IMR-90 (cell line): ENCODE data around the gene NGFR. TPM values are rescaled to one million over a fixed set of nuclear protein-coding genes. Genes with fewer than 3 reads are reported as not detected.

Experiments used
- ATAC-seq: fragments of 200-7000 bp; cut with Tn5 transposase; 2 replicates; pipeline ENCODE4 v1.9.1; 2020; ENCODE audit warnings: low read depth, mild to moderate bottlenecking, moderate library complexity
- BruUV-seq: library from RNA; stranded (reverse); fragments of 400-500 nt; replicated peaks from 2 replicates; lab custom pipeline; 2021; lab: Mats Ljungman, UMichigan
- CTCF ChIA-PET: fragments of 300-600 bp; formaldehyde crosslinking; extraction: SDS; loops from one replicate; lab custom pipeline; 2021; ENCODE audit warnings: antibody characterized with exemption; lab: Yijun Ruan, JAX
- POLR2A ChIA-PET: fragments of 300-600 bp; sonication (Branson Sonifier 250); formaldehyde crosslinking; loops from one replicate; lab custom pipeline; 2022; ENCODE audit warnings: antibody characterized with exemption; ENCODE audit not compliant: unreplicated experiment; lab: Charles Lee
- DNase-seq: peaks from one replicate; pipeline ENCODE4 v3.0.0; 2013
- H2AFZ ChIP-seq: replicated peaks from 2 replicates; pipeline ENCODE3; 2013; ENCODE audit warnings: low read length, mild to moderate bottlenecking; ENCODE audit not compliant: poor library complexity
- H2AK5ac ChIP-seq: 2 replicates; pipeline ENCODE4 v1.6.1; 2013; ENCODE audit warnings: low read depth, low read length, inconsistent platforms
- H2AK9ac ChIP-seq: replicated peaks from 2 replicates; pipeline ENCODE3; 2013; ENCODE audit warnings: mild to moderate bottlenecking, low read depth, low read length, moderate library complexity; ENCODE audit not compliant: poor library complexity
- H2BK120ac ChIP-seq: 2 replicates; pipeline ENCODE4 v1.6.1; 2013; ENCODE audit warnings: low read depth, low read length, inconsistent platforms
- H2BK15ac ChIP-seq: 3 replicates; pipeline ENCODE4 v1.6.1; 2013; ENCODE audit warnings: low read depth, low read length, inconsistent platforms
- H2BK20ac ChIP-seq: 2 replicates; pipeline ENCODE4 v1.6.1; 2013; ENCODE audit warnings: low read depth, mild to moderate bottlenecking, inconsistent platforms, low read length, moderate library complexity
- H2BK5ac ChIP-seq: 2 replicates; pipeline ENCODE4 v1.6.1; 2013; ENCODE audit warnings: mild to moderate bottlenecking, low read depth, low read length, inconsistent platforms; ENCODE audit not compliant: poor library complexity, severe bottlenecking
- H3K14ac ChIP-seq: replicated peaks from 2 replicates; pipeline ENCODE4 v1.6.1; 2013; ENCODE audit warnings: low read depth, low read length, inconsistent platforms
- H3K18ac ChIP-seq: 2 replicates; pipeline ENCODE4 v1.6.1; 2013; ENCODE audit warnings: low read depth, low read length, control low read depth
- H3K23ac ChIP-seq: 2 replicates; pipeline ENCODE4 v1.6.1; 2013; ENCODE audit warnings: low read depth, low read length, inconsistent platforms
- H3K27ac ChIP-seq: 2 replicates; pipeline ENCODE4 v1.5.1; 2013; ENCODE audit warnings: mild to moderate bottlenecking, control low read depth, low read length; ENCODE audit not compliant: insufficient read depth
- H3K27me3 ChIP-seq: 2 replicates; pipeline ENCODE4 v1.6.1; 2013; ENCODE audit warnings: low read length; ENCODE audit not compliant: control insufficient read depth, insufficient read depth
- H3K36me3 ChIP-seq: 2 replicates; pipeline ENCODE4 v1.6.1; 2013; ENCODE audit warnings: low read length, mixed read lengths; ENCODE audit not compliant: control insufficient read depth, insufficient read depth
- H3K4ac ChIP-seq: 2 replicates; pipeline ENCODE4 v1.6.1; 2013; ENCODE audit warnings: low read depth, low read length, inconsistent platforms
- H3K4me1 ChIP-seq: 2 replicates; pipeline ENCODE4 v1.6.1; 2013; ENCODE audit warnings: low read length, mixed read lengths; ENCODE audit not compliant: control insufficient read depth, insufficient read depth
- H3K4me2 ChIP-seq: 2 replicates; pipeline ENCODE4 v1.6.1; 2013; ENCODE audit warnings: low read depth, mild to moderate bottlenecking, control low read depth, low read length, moderate library complexity
- H3K4me3 ChIP-seq: 2 replicates; pipeline ENCODE4 v1.5.1; 2013; ENCODE audit warnings: low read depth, mild to moderate bottlenecking, control low read depth, low read length, moderate library complexity; ENCODE audit not compliant: insufficient read depth
- H3K56ac ChIP-seq: 2 replicates; pipeline ENCODE4 v1.6.1; 2013; ENCODE audit warnings: low read length, inconsistent platforms; ENCODE audit not compliant: insufficient read depth; ENCODE audit errors: extremely low read depth
- H3K79me1 ChIP-seq, 2 experiments: 2 replicates each; pipeline ENCODE4 v1.6.1; 2013; ENCODE audit warnings: low read length in 2 of 2, inconsistent platforms in 1 of 2, low read depth in 1 of 2
- H3K9ac ChIP-seq: 2 replicates; pipeline ENCODE4 v1.6.1; 2013; ENCODE audit warnings: low read depth, low read length, control low read depth
- H3K9me1 ChIP-seq: 2 replicates; pipeline ENCODE4 v1.6.1; 2013; ENCODE audit warnings: low read length, inconsistent platforms; ENCODE audit not compliant: insufficient read depth
- H3K9me3 ChIP-seq: 2 replicates; pipeline ENCODE4 v1.6.1; 2013; ENCODE audit warnings: low read length; ENCODE audit not compliant: control insufficient read depth, insufficient read depth
- H4K20me1 ChIP-seq: 2 replicates; pipeline ENCODE4 v1.6.1; 2013; ENCODE audit warnings: low read length, inconsistent platforms; ENCODE audit not compliant: insufficient read depth
- H4K5ac ChIP-seq: 2 replicates; pipeline ENCODE4 v1.6.1; 2013; ENCODE audit warnings: mild to moderate bottlenecking, low read depth, low read length, control low read depth
- H4K8ac ChIP-seq, 2 experiments: 2 replicates each; pipeline ENCODE4 v1.6.1; 2013; ENCODE audit warnings: low read depth in 2 of 2, low read length in 2 of 2, control low read depth in 1 of 2, inconsistent platforms in 1 of 2
- H4K91ac ChIP-seq: 2 replicates; pipeline ENCODE4 v1.6.1; 2013; ENCODE audit warnings: low read depth, low read length, inconsistent platforms; ENCODE audit not compliant: insufficient read depth
- BHLHE40 ChIP-seq: fragments of 150-350 bp; IDR thresholded peaks from 2 replicates; pipeline ENCODE4 v1.6.1; 2016; ENCODE audit warnings: mild to moderate bottlenecking, low read depth, low read length
- CEBPB ChIP-seq: IDR thresholded peaks from 2 replicates; pipeline ENCODE4 v1.6.1; 2012; ENCODE audit warnings: low read depth, low read length, improper control_type of control experiment
- CHD1 ChIP-seq: IDR thresholded peaks from 2 replicates; pipeline ENCODE4 v1.6.1; 2012; ENCODE audit warnings: low read depth, low read length, improper control_type of control experiment
- FOS ChIP-seq: fragments of 150-350 bp; IDR thresholded peaks from 2 replicates; pipeline ENCODE4 v1.6.1; 2016; ENCODE audit warnings: low read depth, low read length
- MAFK ChIP-seq: IDR thresholded peaks from 2 replicates; pipeline ENCODE4 v1.6.1; 2012; ENCODE audit warnings: low read depth, low read length, improper control_type of control experiment
- MAZ ChIP-seq: IDR thresholded peaks from 2 replicates; pipeline ENCODE4 v1.6.1; 2012; ENCODE audit warnings: low read depth, mild to moderate bottlenecking, low read length, improper control_type of control experiment, moderate library complexity, borderline replicate concordance
- MXI1 ChIP-seq: IDR thresholded peaks from 2 replicates; pipeline ENCODE4 v1.6.1; 2012; ENCODE audit warnings: low read depth, mild to moderate bottlenecking, low read length, moderate library complexity, borderline replicate concordance
- NFE2L2 ChIP-seq: fragments of 150-350 bp; IDR thresholded peaks from 2 replicates; pipeline ENCODE4 v1.6.1; 2016; ENCODE audit warnings: low read depth, mild to moderate bottlenecking, low read length
- POLR2A ChIP-seq: IDR thresholded peaks from 2 replicates; pipeline ENCODE4 v1.6.1; 2012; ENCODE audit warnings: mild to moderate bottlenecking, low read depth, low read length
- RAD21 ChIP-seq: IDR thresholded peaks from 2 replicates; pipeline ENCODE4 v1.6.1; 2012; ENCODE audit warnings: low read length, improper control_type of control experiment
- RCOR1 ChIP-seq: IDR thresholded peaks from 2 replicates; pipeline ENCODE4 v1.6.1; 2012; ENCODE audit warnings: mild to moderate bottlenecking, low read length, improper control_type of control experiment; ENCODE audit not compliant: insufficient replicate concordance
- RFX5 ChIP-seq: IDR thresholded peaks from 2 replicates; pipeline ENCODE4 v1.8.0; 2012; ENCODE audit warnings: low read depth, mild to moderate bottlenecking, low read length, moderate library complexity
- SMC3 ChIP-seq: fragments of 150-350 bp; IDR thresholded peaks from 2 replicates; pipeline ENCODE4 v1.6.1; 2016; ENCODE audit warnings: low read depth, mild to moderate bottlenecking, antibody characterized with exemption, low read length, moderate library complexity
- WGBS, 2 experiments: methylation state at CpG; one replicate each; pipeline versions ENCODE4 v1.1.5 to v1.1.7; 2013; ENCODE audit warnings: missing lambda C conversion rate in 2 of 2; ENCODE audit not compliant: insufficient read length in 1 of 2; ENCODE audit errors: extremely low coverage in 2 of 2; 5-methylcytosine and 5-hydroxymethylcytosine counted together
- dilution Hi-C: fragments of 300-500 bp; cut with HindIII; formaldehyde crosslinking; loops from one replicate; pipeline ENCODE4 v1.14.3; 2018; ENCODE audit warnings: low sequenced_read_pairs; ENCODE audit not compliant: unreplicated experiment
- in situ Hi-C: fragments of 300-500 bp; cut with MboI; formaldehyde crosslinking; loops from 3 replicates; pipeline ENCODE4 v1.14.3; 2019; ENCODE audit warnings: low sequenced_read_pairs, inconsistent platforms, mixed read lengths
- intact Hi-C: fragments of 100-400 bp; cut with micrococcal nuclease; formaldehyde crosslinking; loops from 2 replicates; pipeline ENCODE4 v1.10.0; 2022
- polyA plus RNA-seq, 3 experiments: library from polyadenylated mRNA; depleted of rRNA; stranded (reverse); fragments of >200 nt; gene quantifications; 2 replicates each; pipeline ENCODE4 v1.2.3, GENCODE V29; 2012; ENCODE audit warnings: low replicate concordance in 1 of 3
- total RNA-seq: library from RNA; depleted of rRNA; stranded (reverse); fragments of >200 nt; gene quantifications from 2 replicates; pipeline ENCODE4 v1.2.3, GENCODE V29; 2012
- TF ChIP-seq, protein P1 (sequence below): conservative IDR thresholded peaks from 2 replicates; pipeline ENCODE4 v1.5.1; 2012; ENCODE audit warnings: mild to moderate bottlenecking, low read depth, low read length, improper control_type of control experiment
- TF ChIP-seq, protein P2 (sequence below): fragments of 150-350 bp; IDR thresholded peaks from 2 replicates; pipeline ENCODE4 v1.6.1; 2017; ENCODE audit warnings: mild to moderate bottlenecking, antibody characterized with exemption, low read length, low read depth
- TF ChIP-seq, protein P3 (sequence below): fragments of 150-350 bp; IDR thresholded peaks from 2 replicates; pipeline ENCODE4 v1.6.1; 2016; ENCODE audit warnings: low read depth, mild to moderate bottlenecking, low read length, moderate library complexity, borderline replicate concordance

The NGFR gene
- total and polyA plus RNA-seq, 2 of the 4 experiments (the other 2 are of a cell fraction) = 0.15 to 0.18 TPM

DNA sequence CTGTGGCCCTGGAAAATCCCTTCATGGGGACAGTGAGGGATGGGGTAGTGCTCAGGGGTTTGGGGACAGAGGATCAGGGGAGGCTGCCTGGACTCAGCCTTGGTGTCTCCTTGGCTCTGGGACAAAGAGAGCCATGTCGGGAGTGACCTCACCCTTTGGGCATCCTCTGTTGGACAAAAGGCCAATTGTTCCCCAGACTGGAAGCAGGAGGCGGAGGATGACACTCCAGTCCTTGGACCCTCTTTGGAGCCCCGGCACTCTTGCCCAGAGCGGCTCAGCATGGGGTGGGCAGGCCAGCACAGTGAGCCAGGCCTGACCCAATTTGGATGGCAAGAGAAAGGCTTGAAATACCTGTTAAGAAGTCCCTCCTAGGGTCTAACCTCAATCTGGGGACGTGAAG lies 41.0 kb upstream of the NGFR start:
- no peaks in the 10 kb centered on the region for H3K79me1 ChIP-seq
- peaks cover 6% of the 10 kb centered on the region for H3K4me1 ChIP-seq
- H4K5ac ChIP-seq = no peak overlapping the region
- H3K14ac ChIP-seq = no peak overlapping the region
- H2BK20ac ChIP-seq = no peak overlapping the region
- POLR2A ChIA-PET = no interaction called here
- BruUV-seq = no TSS peak
- CTCF ChIA-PET = no interaction called here
- H3K9me1 ChIP-seq = peaks cover 3% of the 10 kb centered on the region; the same call in 1 of the 2 replicates
- H3K4me3 ChIP-seq = no peak overlapping the region
- no peak overlapping the region for H3K9ac ChIP-seq
- intact Hi-C loops (no loop called here), dilution Hi-C loops (no loop called here), in situ Hi-C loops (no loop called here)
- WGBS, 2 experiments = 68% methylated on average over 3 of the region's 5 CpGs; no CpG with 5 or more reads in 1 of the 2 experiments
- no peak overlapping the region for H3K18ac ChIP-seq
- no peak overlapping the region for H3K23ac ChIP-seq
- H3K36me3 ChIP-seq = no peaks in the 10 kb centered on the region
- H3K4me2 ChIP-seq = no peak overlapping the region
- DNase-seq (peak; percentile 29), ATAC-seq (no peak)
- no peak overlapping the region for H2BK5ac ChIP-seq
- H2AK9ac ChIP-seq = peak overlapping the region; percentile 48
- H4K91ac ChIP-seq = 0 out of 2 replicates have a peak overlapping the region, but pooled peaks have one; percentile 10
- H3K27me3 ChIP-seq = peaks cover 19% of the 10 kb centered on the region
- no peak for TF ChIP-seq MAZ
- TF ChIP-seq RAD21 = no peak
- no peak for TF ChIP-seq RCOR1
- TF ChIP-seq CEBPB = no peak
- TF ChIP-seq, protein P1, sequence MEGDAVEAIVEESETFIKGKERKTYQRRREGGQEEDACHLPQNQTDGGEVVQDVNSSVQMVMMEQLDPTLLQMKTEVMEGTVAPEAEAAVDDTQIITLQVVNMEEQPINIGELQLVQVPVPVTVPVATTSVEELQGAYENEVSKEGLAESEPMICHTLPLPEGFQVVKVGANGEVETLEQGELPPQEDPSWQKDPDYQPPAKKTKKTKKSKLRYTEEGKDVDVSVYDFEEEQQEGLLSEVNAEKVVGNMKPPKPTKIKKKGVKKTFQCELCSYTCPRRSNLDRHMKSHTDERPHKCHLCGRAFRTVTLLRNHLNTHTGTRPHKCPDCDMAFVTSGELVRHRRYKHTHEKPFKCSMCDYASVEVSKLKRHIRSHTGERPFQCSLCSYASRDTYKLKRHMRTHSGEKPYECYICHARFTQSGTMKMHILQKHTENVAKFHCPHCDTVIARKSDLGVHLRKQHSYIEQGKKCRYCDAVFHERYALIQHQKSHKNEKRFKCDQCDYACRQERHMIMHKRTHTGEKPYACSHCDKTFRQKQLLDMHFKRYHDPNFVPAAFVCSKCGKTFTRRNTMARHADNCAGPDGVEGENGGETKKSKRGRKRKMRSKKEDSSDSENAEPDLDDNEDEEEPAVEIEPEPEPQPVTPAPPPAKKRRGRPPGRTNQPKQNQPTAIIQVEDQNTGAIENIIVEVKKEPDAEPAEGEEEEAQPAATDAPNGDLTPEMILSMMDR = no peak
- no peak for TF ChIP-seq NFE2L2
- no peak for TF ChIP-seq FOS
- no peak for TF ChIP-seq CHD1
- no peak for TF ChIP-seq RFX5
- TF ChIP-seq SMC3 = no peak
- no peak for TF ChIP-seq POLR2A
- TF ChIP-seq, protein P2, sequence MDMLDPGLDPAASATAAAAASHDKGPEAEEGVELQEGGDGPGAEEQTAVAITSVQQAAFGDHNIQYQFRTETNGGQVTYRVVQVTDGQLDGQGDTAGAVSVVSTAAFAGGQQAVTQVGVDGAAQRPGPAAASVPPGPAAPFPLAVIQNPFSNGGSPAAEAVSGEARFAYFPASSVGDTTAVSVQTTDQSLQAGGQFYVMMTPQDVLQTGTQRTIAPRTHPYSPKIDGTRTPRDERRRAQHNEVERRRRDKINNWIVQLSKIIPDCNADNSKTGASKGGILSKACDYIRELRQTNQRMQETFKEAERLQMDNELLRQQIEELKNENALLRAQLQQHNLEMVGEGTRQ = no peak
- no peak for TF ChIP-seq MXI1
- no peak for TF ChIP-seq BHLHE40
- TF ChIP-seq MAFK = no peak
- TF ChIP-seq, protein P3, sequence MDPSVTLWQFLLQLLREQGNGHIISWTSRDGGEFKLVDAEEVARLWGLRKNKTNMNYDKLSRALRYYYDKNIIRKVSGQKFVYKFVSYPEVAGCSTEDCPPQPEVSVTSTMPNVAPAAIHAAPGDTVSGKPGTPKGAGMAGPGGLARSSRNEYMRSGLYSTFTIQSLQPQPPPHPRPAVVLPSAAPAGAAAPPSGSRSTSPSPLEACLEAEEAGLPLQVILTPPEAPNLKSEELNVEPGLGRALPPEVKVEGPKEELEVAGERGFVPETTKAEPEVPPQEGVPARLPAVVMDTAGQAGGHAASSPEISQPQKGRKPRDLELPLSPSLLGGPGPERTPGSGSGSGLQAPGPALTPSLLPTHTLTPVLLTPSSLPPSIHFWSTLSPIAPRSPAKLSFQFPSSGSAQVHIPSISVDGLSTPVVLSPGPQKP = no peak
- H2AK5ac ChIP-seq = no peak overlapping the region
- H2BK15ac ChIP-seq = no peak overlapping the region
- peak overlapping the region; percentile 72 for H2AFZ ChIP-seq
- H2BK120ac ChIP-seq = no peak overlapping the region
- no peaks in the 10 kb centered on the region for H4K20me1 ChIP-seq
- no peak overlapping the region for H4K8ac ChIP-seq
- H3K4ac ChIP-seq = no peak overlapping the region; the same call in 1 of the 2 replicates
- no peak overlapping the region for H3K56ac ChIP-seq
- no peaks in the 10 kb centered on the region for H3K9me3 ChIP-seq
- H3K27ac ChIP-seq = no peak overlapping the region
